ENCODE results near the gene CDK16. TPM values are rescaled to one million over a fixed set of nuclear protein-coding genes. Genes with fewer than 3 reads are reported as not detected.

The CDK16 gene
- 10 to 100 TPM; 49.9 to 51.3 TPM for total RNA-seq

DNA sequence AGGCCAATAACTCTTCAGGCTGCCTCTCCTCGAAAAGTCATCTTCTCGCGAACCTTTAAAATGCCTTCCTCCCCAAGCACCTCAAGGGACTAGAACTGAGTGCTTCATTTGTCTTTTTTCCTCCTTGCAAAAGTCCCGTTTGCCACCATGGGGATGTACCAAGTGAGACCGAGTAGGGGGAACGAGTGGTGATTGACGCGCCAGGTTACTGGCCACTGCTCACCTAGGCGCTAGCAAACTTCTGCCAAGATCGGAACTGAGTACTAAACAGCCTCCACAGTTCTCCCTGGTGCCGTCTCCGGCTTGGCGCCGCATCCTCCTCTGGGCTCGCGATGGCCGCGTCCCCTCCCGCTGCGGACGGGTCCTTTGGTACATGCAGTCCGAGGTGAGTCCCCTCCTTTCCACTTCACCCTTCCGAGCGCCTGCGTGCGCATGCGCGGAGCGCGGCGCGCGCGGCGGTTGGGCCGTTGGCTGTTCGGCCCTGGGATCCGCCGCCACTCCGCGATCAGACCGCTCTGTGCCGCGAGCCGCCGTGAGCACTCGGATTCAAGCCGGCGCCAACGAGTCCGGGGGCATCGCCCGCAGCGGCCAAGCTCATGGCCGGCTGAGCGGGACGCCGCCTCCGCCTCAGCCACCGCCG is at the start of gene CDK16:
TSS of gene CDK16 (plus strand) at position 402 of the 640 bp plus-strand sequence. CDS start 4,877 bp downstream, outside the sequence.
- no peaks in the 10 kb centered on the region for H3K27me3 Mint-ChIP-seq
- peak; percentile 74 for DNase-seq
- H3K4me3 Mint-ChIP-seq = peak within 1 kb of the TSS; percentile 94
- H3K4me1 Mint-ChIP-seq = peaks cover 41% of the 10 kb centered on the region
- peak within 1 kb of the TSS; percentile 98 for H3K27ac Mint-ChIP-seq
- H3K36me3 Mint-ChIP-seq = peaks cover 39% of the 10 kb centered on the region
- H3K9me3 Mint-ChIP-seq = no peaks in the 10 kb centered on the region

DNA sequence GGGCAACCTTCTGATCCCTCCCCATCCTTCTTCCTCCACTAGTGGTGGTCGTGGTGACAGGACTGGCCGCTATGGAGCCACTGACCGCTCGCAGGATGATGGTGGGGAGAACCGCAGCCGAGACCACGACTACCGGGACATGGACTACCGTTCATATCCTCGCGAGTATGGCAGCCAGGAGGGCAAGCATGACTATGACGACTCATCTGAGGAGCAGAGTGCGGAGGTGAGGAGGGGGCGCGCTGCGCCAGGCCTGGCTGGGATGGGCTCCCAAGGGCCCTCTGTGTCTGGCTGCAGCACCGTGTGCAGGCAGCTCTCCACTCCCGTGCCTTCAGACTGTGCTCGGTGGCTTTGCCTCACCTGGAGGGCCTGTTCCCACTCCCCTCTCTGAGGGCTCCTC is 49.2 kb upstream of the CDK16 start:
- Mint-ChIP-seq H3K9me3 (no peaks in the 10 kb centered on the region), H3K36me3 (peaks cover 11% of the 10 kb centered on the region), H3K27ac (no peak overlapping the region), H3K4me3 (no peak overlapping the region), H3K27me3 (no peaks in the 10 kb centered on the region), H3K4me1 (peaks cover 2% of the 10 kb centered on the region)
- no peak for DNase-seq

- Mint-ChIP-seq H3K27ac (no peak overlapping the region), H3K27me3 (no peaks in the 10 kb centered on the region)
These were observed 48.6 kb upstream of the CDK16 start for GRCh38 chrX:47169726-47170515.

GRCh38 chrX:47170861-47171692 is 47.4 kb upstream of the CDK16 start:
- Mint-ChIP-seq H3K9me3 (no peaks in the 10 kb centered on the region), H3K27ac (no peak overlapping the region), H3K4me3 (no peak overlapping the region), H3K4me1 (peaks cover 2% of the 10 kb centered on the region), H3K27me3 (no peaks in the 10 kb centered on the region), H3K36me3 (peaks cover 8% of the 10 kb centered on the region)
- no peak for DNase-seq

More at GRCh38 chrX:47169726-47170515, 48.6 kb upstream of the CDK16 start:
- peaks cover 8% of the 10 kb centered on the region for H3K36me3 Mint-ChIP-seq
- peaks cover 2% of the 10 kb centered on the region for H3K4me1 Mint-ChIP-seq
- DNase-seq = no peak
- no peaks in the 10 kb centered on the region for H3K9me3 Mint-ChIP-seq
- H3K4me3 Mint-ChIP-seq = no peak overlapping the region

- peaks cover 13% of the 10 kb centered on the region for H3K36me3 Mint-ChIP-seq
These were observed 46.5 kb upstream of the CDK16 start for GRCh38 chrX:47171996-47172395.

DNA sequence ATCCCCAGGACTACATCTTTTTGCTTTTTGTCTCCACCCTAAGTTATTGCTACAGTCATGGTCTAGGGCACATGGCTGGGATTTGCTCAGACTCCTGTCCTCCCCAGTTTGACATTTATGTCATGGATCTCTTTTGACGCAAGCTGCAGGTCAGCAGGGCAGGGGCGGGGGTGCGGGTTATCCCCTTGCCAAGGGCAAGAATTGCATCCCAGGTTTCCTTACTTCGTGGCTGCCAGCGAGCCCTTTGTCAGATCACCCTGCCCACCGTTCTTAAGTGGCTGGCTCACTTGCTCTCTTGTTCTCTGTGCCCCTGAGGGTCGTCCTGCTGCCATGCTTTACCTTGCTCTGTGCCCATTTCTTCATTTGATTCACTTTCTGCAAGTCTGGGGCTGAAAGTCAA is 45.9 kb upstream of the CDK16 start:
- no peaks in the 10 kb centered on the region for H3K27me3 Mint-ChIP-seq
- H3K36me3 Mint-ChIP-seq = peaks cover 13% of the 10 kb centered on the region

More at GRCh38 chrX:47171996-47172395, 46.5 kb upstream of the CDK16 start:
- Mint-ChIP-seq H3K4me3 (no peak overlapping the region), H3K27me3 (no peaks in the 10 kb centered on the region), H3K9me3 (no peaks in the 10 kb centered on the region), H3K27ac (no peak overlapping the region), H3K4me1 (peaks cover 2% of the 10 kb centered on the region)
- no peak for DNase-seq

DNA sequence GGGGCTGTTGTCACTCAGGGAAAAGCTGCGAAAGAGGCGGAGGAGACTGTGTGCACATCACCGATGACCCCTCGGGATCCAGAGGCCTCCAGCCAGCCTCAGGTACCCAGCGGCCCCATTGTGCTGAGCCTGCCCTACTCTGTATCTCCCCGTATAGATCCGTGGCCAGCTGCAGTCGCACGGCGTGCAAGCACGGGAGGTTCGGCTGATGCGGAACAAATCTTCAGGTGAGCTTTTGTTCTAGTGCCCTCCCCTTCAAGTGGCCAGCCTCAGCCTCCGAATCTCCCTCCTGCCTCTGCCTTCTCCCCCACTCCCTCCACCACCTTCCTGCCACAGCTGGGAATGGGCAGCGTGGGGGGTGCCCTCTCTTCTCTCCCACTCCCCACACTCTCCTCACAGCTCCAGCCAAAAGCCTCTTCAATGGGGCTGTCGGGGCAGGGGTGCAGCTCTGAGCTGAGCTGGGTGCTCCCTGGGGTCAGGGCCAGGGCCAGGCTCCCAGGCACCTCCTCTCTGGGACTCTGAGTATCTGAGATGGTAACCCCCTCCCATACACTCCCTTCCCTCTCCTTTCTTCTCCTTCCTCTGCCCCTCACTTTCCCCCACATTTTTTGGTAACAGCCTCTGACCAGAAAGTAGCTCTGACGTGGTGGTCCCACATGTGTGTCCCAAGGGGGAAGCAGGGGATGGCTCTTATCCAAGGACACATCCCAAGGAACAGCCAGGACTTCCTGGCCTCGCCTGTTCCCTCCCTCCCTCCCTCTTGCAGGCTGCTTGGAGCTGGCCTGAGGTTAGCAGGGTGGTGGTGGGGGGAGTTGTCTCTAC is 45.3 kb upstream of the CDK16 start:
- no peaks in the 10 kb centered on the region for H3K4me1 Mint-ChIP-seq
- no peak for DNase-seq
- H3K4me3 Mint-ChIP-seq = no peak overlapping the region
- H3K27ac Mint-ChIP-seq = no peak overlapping the region
- no peaks in the 10 kb centered on the region for H3K9me3 Mint-ChIP-seq
- peaks cover 13% of the 10 kb centered on the region for H3K36me3 Mint-ChIP-seq
- H3K27me3 Mint-ChIP-seq = no peaks in the 10 kb centered on the region

More for the DNA sequence above, 45.9 kb upstream of the CDK16 start:
- Mint-ChIP-seq H3K27ac (no peak overlapping the region), H3K9me3 (no peaks in the 10 kb centered on the region), H3K4me3 (no peak overlapping the region), H3K4me1 (peaks cover 2% of the 10 kb centered on the region)
- DNase-seq = no peak

- Mint-ChIP-seq H3K9me3 (no peaks in the 10 kb centered on the region), H3K27ac (no peak overlapping the region), H3K27me3 (no peaks in the 10 kb centered on the region), H3K36me3 (peaks cover 16% of the 10 kb centered on the region), H3K4me1 (no peaks in the 10 kb centered on the region), H3K4me3 (no peak overlapping the region)
- DNase-seq = no peak
These were observed 44.1 kb upstream of the CDK16 start for GRCh38 chrX:47174376-47174775.

- no peaks in the 10 kb centered on the region for H3K9me3 Mint-ChIP-seq
- no peak overlapping the region for H3K27ac Mint-ChIP-seq
- H3K36me3 Mint-ChIP-seq = peaks cover 16% of the 10 kb centered on the region
These were observed 43.5 kb upstream of the CDK16 start for GRCh38 chrX:47174846-47175587.

DNA sequence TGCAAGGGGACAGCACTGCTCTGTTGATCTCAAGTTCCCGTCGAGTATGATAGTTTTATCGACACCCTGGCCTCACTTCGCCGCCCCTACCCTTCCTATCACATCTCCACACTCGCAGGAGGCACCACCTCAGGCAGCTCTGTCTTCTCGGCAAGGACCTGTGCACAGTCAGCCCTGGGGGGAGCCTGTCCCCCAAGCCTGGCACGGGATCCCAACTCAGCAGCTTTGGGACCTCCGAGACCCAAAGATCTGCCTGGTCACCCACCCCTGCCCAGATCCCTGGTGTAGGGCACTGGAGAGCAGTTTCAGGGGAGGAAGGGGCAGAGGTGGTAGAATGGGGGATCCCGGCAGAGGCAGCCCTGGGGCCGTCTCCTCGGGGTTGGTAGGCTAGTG is 42.9 kb upstream of the CDK16 start:
- DNase-seq = no peak
- Mint-ChIP-seq H3K27ac (no peak overlapping the region), H3K9me3 (no peaks in the 10 kb centered on the region), H3K4me1 (no peaks in the 10 kb centered on the region), H3K4me3 (no peak overlapping the region), H3K27me3 (no peaks in the 10 kb centered on the region), H3K36me3 (peaks cover 16% of the 10 kb centered on the region)

More at GRCh38 chrX:47174846-47175587, 43.5 kb upstream of the CDK16 start:
- no peak for DNase-seq
- Mint-ChIP-seq H3K27me3 (no peaks in the 10 kb centered on the region), H3K4me1 (no peaks in the 10 kb centered on the region), H3K4me3 (no peak overlapping the region)

- DNase-seq = no peak
- Mint-ChIP-seq H3K36me3 (peaks cover 16% of the 10 kb centered on the region), H3K9me3 (no peaks in the 10 kb centered on the region), H3K27me3 (no peaks in the 10 kb centered on the region), H3K4me1 (no peaks in the 10 kb centered on the region), H3K4me3 (no peak overlapping the region), H3K27ac (no peak overlapping the region)
These were observed 42.3 kb upstream of the CDK16 start for GRCh38 chrX:47176101-47176740.

GRCh38 chrX:47177079-47177478 is 41.4 kb upstream of the CDK16 start:
- Mint-ChIP-seq H3K4me1 (no peaks in the 10 kb centered on the region), H3K9me3 (no peaks in the 10 kb centered on the region), H3K4me3 (no peak overlapping the region), H3K27ac (no peak overlapping the region), H3K27me3 (no peaks in the 10 kb centered on the region), H3K36me3 (peaks cover 15% of the 10 kb centered on the region)
- DNase-seq = no peak

GRCh38 chrX:47178337-47178736 is 40.1 kb upstream of the CDK16 start:
- Mint-ChIP-seq H3K4me1 (no peaks in the 10 kb centered on the region), H3K4me3 (no peak overlapping the region), H3K27me3 (no peaks in the 10 kb centered on the region), H3K36me3 (peaks cover 11% of the 10 kb centered on the region), H3K27ac (no peak overlapping the region), H3K9me3 (no peaks in the 10 kb centered on the region)
- no peak for DNase-seq

All from activated naive CD8-positive, alpha-beta T cell treated with anti-CD3 and anti-CD28 coated beads for 36 hours (primary cell).